ENCODE measurements around the gene HDAC10. TPM values are rescaled to one million over a fixed set of nuclear protein-coding genes. Genes with fewer than 3 reads are reported as not detected.

The HDAC10 gene
- total and polyA plus RNA-seq, 2 experiments from 2014 or later: 23.8 to 30.2 TPM

- no peak for DNase-seq (ENCODE audit: low spot score)
- no peak overlapping the region for H3K27ac ChIP-seq
- no peak overlapping the region for H3K4me2 ChIP-seq
- no peaks in the 10 kb centered on the region for H3K4me1 ChIP-seq (ENCODE audit: insufficient read depth)
- no peaks in the 10 kb centered on the region for H3K27me3 ChIP-seq
- H3K79me2 ChIP-seq: peaks cover 18% of the 10 kb centered on the region
- no peaks in the 10 kb centered on the region for H3K9me3 ChIP-seq (ENCODE audit: low read depth)
- no peak for TF ChIP-seq EZH2 (IDR thresholded peaks at IDR 0.05; ENCODE audit: borderline replicate concordance)
- H3K9me2 ChIP-seq (replicated peaks; ENCODE audit: insufficient read depth): no peaks in the 10 kb centered on the region
- no peak overlapping the region for H3K4me3 ChIP-seq
- no peak overlapping the region for H2AFZ ChIP-seq
- 93% methylated on average over 19 of the region's 21 CpGs for WGBS (ENCODE audit: low lambda C conversion rate, missing lambda C conversion rate)
- peaks cover 15% of the 10 kb centered on the region for H4K20me1 ChIP-seq (ENCODE audit: insufficient read depth, poor library complexity, severe bottlenecking)
- no peaks in the 10 kb centered on the region for H3K36me3 ChIP-seq (replicated peaks; ENCODE audit: insufficient read depth, low read depth)
These were observed 33.4 kb downstream of the HDAC10 start for GRCh38 chr22:50217543-50218152.

GRCh38 chr22:50216684-50217520, 34.2 kb downstream of the HDAC10 start:
- H3K9me2 ChIP-seq (replicated peaks; ENCODE audit: insufficient read depth): no peaks in the 10 kb centered on the region
- H3K4me3 ChIP-seq: no peak overlapping the region
- no peaks in the 10 kb centered on the region for H3K27me3 ChIP-seq
- no peaks in the 10 kb centered on the region for H3K36me3 ChIP-seq (replicated peaks; ENCODE audit: insufficient read depth, low read depth)
- DNase-seq (ENCODE audit: low spot score): no peak
- peaks cover 26% of the 10 kb centered on the region for H3K79me2 ChIP-seq
- no peaks in the 10 kb centered on the region for H3K9me3 ChIP-seq (ENCODE audit: low read depth)
- no peak for TF ChIP-seq EZH2 (IDR thresholded peaks at IDR 0.05; ENCODE audit: borderline replicate concordance)
- TF ChIP-seq, protein P1, sequence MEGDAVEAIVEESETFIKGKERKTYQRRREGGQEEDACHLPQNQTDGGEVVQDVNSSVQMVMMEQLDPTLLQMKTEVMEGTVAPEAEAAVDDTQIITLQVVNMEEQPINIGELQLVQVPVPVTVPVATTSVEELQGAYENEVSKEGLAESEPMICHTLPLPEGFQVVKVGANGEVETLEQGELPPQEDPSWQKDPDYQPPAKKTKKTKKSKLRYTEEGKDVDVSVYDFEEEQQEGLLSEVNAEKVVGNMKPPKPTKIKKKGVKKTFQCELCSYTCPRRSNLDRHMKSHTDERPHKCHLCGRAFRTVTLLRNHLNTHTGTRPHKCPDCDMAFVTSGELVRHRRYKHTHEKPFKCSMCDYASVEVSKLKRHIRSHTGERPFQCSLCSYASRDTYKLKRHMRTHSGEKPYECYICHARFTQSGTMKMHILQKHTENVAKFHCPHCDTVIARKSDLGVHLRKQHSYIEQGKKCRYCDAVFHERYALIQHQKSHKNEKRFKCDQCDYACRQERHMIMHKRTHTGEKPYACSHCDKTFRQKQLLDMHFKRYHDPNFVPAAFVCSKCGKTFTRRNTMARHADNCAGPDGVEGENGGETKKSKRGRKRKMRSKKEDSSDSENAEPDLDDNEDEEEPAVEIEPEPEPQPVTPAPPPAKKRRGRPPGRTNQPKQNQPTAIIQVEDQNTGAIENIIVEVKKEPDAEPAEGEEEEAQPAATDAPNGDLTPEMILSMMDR (IDR thresholded peaks at IDR 0.05; ENCODE audit: poor library complexity): no peak
- no peak for TF ChIP-seq EZH2phosphoT487 (IDR thresholded peaks at IDR 0.05; ENCODE audit: low read depth, severe bottlenecking, unreplicated experiment)
- H4K20me1 ChIP-seq (ENCODE audit: insufficient read depth, poor library complexity, severe bottlenecking): peaks cover 17% of the 10 kb centered on the region
- H3K27ac ChIP-seq: no peak overlapping the region
- H3K4me2 ChIP-seq: no peak overlapping the region
- no peaks in the 10 kb centered on the region for H3K4me1 ChIP-seq (ENCODE audit: insufficient read depth)
- no peak overlapping the region for H2AFZ ChIP-seq
- WGBS (ENCODE audit: low lambda C conversion rate, missing lambda C conversion rate): 98% methylated on average over 53 of the region's 57 CpGs

- 94% methylated on average over 14 of the region's 15 CpGs for WGBS (ENCODE audit: low lambda C conversion rate, missing lambda C conversion rate)
- Histone ChIP-seq H3K4me3 (no peak overlapping the region), H3K27me3 (no peaks in the 10 kb centered on the region), H3K4me2 (no peak overlapping the region), H3K79me2 (peaks cover 33% of the 10 kb centered on the region), H3K4me1 (ENCODE audit: insufficient read depth) (no peaks in the 10 kb centered on the region), H3K9me2 (replicated peaks; ENCODE audit: insufficient read depth) (no peaks in the 10 kb centered on the region), H4K20me1 (ENCODE audit: insufficient read depth, poor library complexity, severe bottlenecking) (peaks cover 20% of the 10 kb centered on the region), H2AFZ (no peak overlapping the region), H3K27ac (no peak overlapping the region), H3K36me3 (replicated peaks; ENCODE audit: insufficient read depth, low read depth) (no peaks in the 10 kb centered on the region), H3K9me3 (ENCODE audit: low read depth) (no peaks in the 10 kb centered on the region)
- TF ChIP-seq, protein P1 (IDR thresholded peaks at IDR 0.05; ENCODE audit: poor library complexity): no peak
- TF ChIP-seq EZH2phosphoT487 (IDR thresholded peaks at IDR 0.05; ENCODE audit: low read depth, severe bottlenecking, unreplicated experiment): no peak
- no peak for TF ChIP-seq EZH2 (IDR thresholded peaks at IDR 0.05; ENCODE audit: borderline replicate concordance)
- no peak for DNase-seq (ENCODE audit: low spot score)
These were observed 34.9 kb downstream of the HDAC10 start for GRCh38 chr22:50216055-50216683.
